ENCODE results near the gene SFTPA1. TPM values are rescaled to one million over a fixed set of nuclear protein-coding genes. Genes with fewer than 3 reads are reported as not detected.
"Not testable (repeated sequence)": the region's sequence is repeated elsewhere in the genome, so short reads cannot be mapped to it uniquely, and the experiment has no call there.

SFTPA1 gene
- not detected for total RNA-seq
- polyA plus RNA-seq = not detected
- not detected for total RNA-seq

GRCh38 chr10:79610601-79611191 is at the start of gene SFTPA1:
TSS of gene SFTPA1 (plus strand) at chr10:79610939. CDS start at chr10:79611826, 887 bp downstream.
- Histone ChIP-seq H3K9me3 (ENCODE audit: control insufficient read depth in 2 of 3, low read length in 3 of 3) (no peaks in the 10 kb centered on the region), H3K27ac (ENCODE audit: low read depth, low read length) (no peak within 1 kb of the TSS), H3K27me3 (ENCODE audit: control insufficient read depth in 2 of 2, insufficient read depth in 2 of 2, low read length in 2 of 2) (no peaks in the 10 kb centered on the region), H3K4me3 (ENCODE audit: low read length) (no peak within 1 kb of the TSS), H3K36me3 (ENCODE audit: control insufficient read depth in 2 of 3, insufficient read depth in 3 of 3, low read length in 3 of 3) (no peaks in the 10 kb centered on the region), H3K4me1 (ENCODE audit: control insufficient read depth in 2 of 2, insufficient read depth in 2 of 2, low read length in 2 of 2) (no peaks in the 10 kb centered on the region)
- Mint-ChIP-seq H3K9me3 (no peaks in the 10 kb centered on the region), H3K27ac (no peak within 1 kb of the TSS), H3K36me3 (no peaks in the 10 kb centered on the region), H3K4me1 (no peaks in the 10 kb centered on the region), H3K4me3 (no peak within 1 kb of the TSS), H3K27me3 (peaks cover 4 to 12% (median 7%) of the 10 kb centered on the region in 5 donors)
- POLR2A ChIA-PET = no interaction called here
- DNase-seq (no peak), ATAC-seq (no peak)
- CTCF ChIA-PET = no interaction called here
- intact Hi-C loops (cut with micrococcal nuclease) = no loop called here

GRCh38 chr10:79561257-79561656 is 49.5 kb upstream of the SFTPA1 start:
- no peaks in the 10 kb centered on the region for H3K4me1 ChIP-seq (ENCODE audit: control insufficient read depth in 2 of 2, insufficient read depth in 2 of 2, low read length in 2 of 2)
- Mint-ChIP-seq H3K9me3 (no peaks in the 10 kb centered on the region), H3K27ac (no peak overlapping the region), H3K4me1 (peaks cover 0 to 9% (median 7%) of the 10 kb centered on the region in 7 donors), H3K36me3 (peaks cover 0 to 4% (median 0%) of the 10 kb centered on the region in 5 donors), H3K27me3 (peaks cover 5 to 19% (median 17%) of the 10 kb centered on the region in 5 donors), H3K4me3 (no peak overlapping the region)
- ChIA-PET POLR2A (no interaction called here), CTCF (no interaction called here)
- H3K9me3 ChIP-seq (ENCODE audit: control insufficient read depth in 2 of 3, low read length in 3 of 3) = no peaks in the 10 kb centered on the region
- H3K36me3 ChIP-seq (ENCODE audit: control insufficient read depth in 2 of 3, insufficient read depth in 3 of 3, low read length in 3 of 3) = no peaks in the 10 kb centered on the region
- DNase-seq = no peak
- ATAC-seq = no peak
- no peak overlapping the region for H3K27ac ChIP-seq (ENCODE audit: low read depth, low read length)
- H3K4me3 ChIP-seq (ENCODE audit: low read length) = no peak overlapping the region
- no peaks in the 10 kb centered on the region for H3K27me3 ChIP-seq (ENCODE audit: control insufficient read depth in 2 of 2, insufficient read depth in 2 of 2, low read length in 2 of 2)
- intact Hi-C loops (cut with micrococcal nuclease) = no loop called here

- Mint-ChIP-seq H3K9me3 (peaks cover 0 to 1% (median 0%) of the 10 kb centered on the region in 11 donors), H3K27me3 (peaks cover 11 to 24% (median 23%) of the 10 kb centered on the region in 5 donors), H3K4me3 (peak overlapping the region in 7 of 10 donors; percentile 1 to 53 (median 33)), H3K36me3 (peaks cover 0 to 4% (median 0%) of the 10 kb centered on the region in 5 donors), H3K4me1 (peaks cover 0 to 9% (median 7%) of the 10 kb centered on the region in 7 donors), H3K27ac (no peak overlapping the region)
- DNase-seq (peak; percentile 26 to 67 (median 48)), ATAC-seq (peak; percentile 75)
- intact Hi-C loops (cut with micrococcal nuclease) = loop anchor here (1.0 kb wide), 3 partner anchors 46 to 485 kb away; no protein-coding TSS in a partner anchor
- POLR2A ChIA-PET = no interaction called here
- no peak overlapping the region for H3K4me3 ChIP-seq (ENCODE audit: low read length)
- no peaks in the 10 kb centered on the region for H3K4me1 ChIP-seq (ENCODE audit: control insufficient read depth in 2 of 2, insufficient read depth in 2 of 2, low read length in 2 of 2)
- no peaks in the 10 kb centered on the region for H3K36me3 ChIP-seq (ENCODE audit: control insufficient read depth in 2 of 3, insufficient read depth in 3 of 3, low read length in 3 of 3)
- H3K9me3 ChIP-seq (ENCODE audit: control insufficient read depth in 2 of 3, low read length in 3 of 3) = no peaks in the 10 kb centered on the region
- CTCF ChIA-PET = no interaction called here
- H3K27me3 ChIP-seq (ENCODE audit: control insufficient read depth in 2 of 2, insufficient read depth in 2 of 2, low read length in 2 of 2) = no peaks in the 10 kb centered on the region
- H3K27ac ChIP-seq (ENCODE audit: low read depth, low read length) = no peak overlapping the region
These were observed 48.5 kb upstream of the SFTPA1 start for GRCh38 chr10:79562135-79562756.

- H3K27me3 Mint-ChIP-seq = peaks cover 22 to 34% (median 31%) of the 10 kb centered on the region in 5 donors
- ChIA-PET POLR2A (no interaction called here), CTCF (no interaction called here)
- H3K4me1 Mint-ChIP-seq = peaks cover 0 to 9% (median 7%) of the 10 kb centered on the region in 7 donors
- no peak overlapping the region for H3K4me3 Mint-ChIP-seq
- H3K27ac ChIP-seq (ENCODE audit: low read depth, low read length) = no peak overlapping the region
- H3K4me1 ChIP-seq (ENCODE audit: control insufficient read depth in 2 of 2, insufficient read depth in 2 of 2, low read length in 2 of 2) = no peaks in the 10 kb centered on the region
- peaks cover 0 to 4% (median 0%) of the 10 kb centered on the region in 5 donors for H3K36me3 Mint-ChIP-seq
- no peak overlapping the region for H3K27ac Mint-ChIP-seq
- ATAC-seq = no peak
- H3K9me3 ChIP-seq (ENCODE audit: control insufficient read depth in 2 of 3, low read length in 3 of 3) = no peaks in the 10 kb centered on the region
- no peak overlapping the region for H3K4me3 ChIP-seq (ENCODE audit: low read length)
- intact Hi-C loops (cut with micrococcal nuclease) = no loop called here
- DNase-seq = no peak
- no peaks in the 10 kb centered on the region for H3K36me3 ChIP-seq (ENCODE audit: control insufficient read depth in 2 of 3, insufficient read depth in 3 of 3, low read length in 3 of 3)
- no peaks in the 10 kb centered on the region for H3K27me3 ChIP-seq (ENCODE audit: control insufficient read depth in 2 of 2, insufficient read depth in 2 of 2, low read length in 2 of 2)
- H3K9me3 Mint-ChIP-seq = peaks cover 0 to 1% (median 0%) of the 10 kb centered on the region in 11 donors
These were observed 47.3 kb upstream of the SFTPA1 start for GRCh38 chr10:79563426-79563825.

GRCh38 chr10:79570624-79571023 is 40.1 kb upstream of the SFTPA1 start:
- intact Hi-C loops (cut with micrococcal nuclease); H3K4me3 Mint-ChIP-seq; H3K9me3 ChIP-seq (ENCODE audit: control insufficient read depth in 2 of 3, low read length in 3 of 3); H3K4me3 ChIP-seq (ENCODE audit: low read length); H3K27ac Mint-ChIP-seq; H3K4me1 ChIP-seq (ENCODE audit: control insufficient read depth in 2 of 2, insufficient read depth in 2 of 2, low read length in 2 of 2); H3K36me3 ChIP-seq (ENCODE audit: control insufficient read depth in 2 of 3, insufficient read depth in 3 of 3, low read length in 3 of 3); DNase-seq; ATAC-seq; CTCF ChIA-PET; H3K27me3 ChIP-seq (ENCODE audit: control insufficient read depth in 2 of 2, insufficient read depth in 2 of 2, low read length in 2 of 2); H3K27ac ChIP-seq (ENCODE audit: low read depth, low read length); H3K4me1 Mint-ChIP-seq; POLR2A ChIA-PET; H3K36me3 Mint-ChIP-seq: not testable (repeated sequence)
- Mint-ChIP-seq H3K27me3 (peaks cover 49 to 73% (median 65%) of the 10 kb centered on the region in 5 donors), H3K9me3 (peaks cover 0 to 38% (median 12%) of the 10 kb centered on the region in 11 donors)

- no peak overlapping the region for H3K4me3 Mint-ChIP-seq
- CTCF ChIA-PET = no interaction called here
- Histone ChIP-seq H3K36me3 (ENCODE audit: control insufficient read depth in 2 of 3, insufficient read depth in 3 of 3, low read length in 3 of 3) (no peaks in the 10 kb centered on the region), H3K27me3 (ENCODE audit: control insufficient read depth in 2 of 2, insufficient read depth in 2 of 2, low read length in 2 of 2) (no peaks in the 10 kb centered on the region), H3K4me1 (ENCODE audit: control insufficient read depth in 2 of 2, insufficient read depth in 2 of 2, low read length in 2 of 2) (no peaks in the 10 kb centered on the region), H3K27ac (ENCODE audit: low read depth, low read length) (no peak overlapping the region), H3K4me3 (ENCODE audit: low read length) (no peak overlapping the region), H3K9me3 (ENCODE audit: control insufficient read depth in 2 of 3, low read length in 3 of 3) (no peaks in the 10 kb centered on the region)
- peaks cover 0 to 8% (median 4%) of the 10 kb centered on the region in 11 donors for H3K9me3 Mint-ChIP-seq
- DNase-seq (no peak), ATAC-seq (no peak)
- peaks cover 3 to 44% (median 7%) of the 10 kb centered on the region in 5 donors for H3K27me3 Mint-ChIP-seq
- POLR2A ChIA-PET = no interaction called here
- H3K4me1 Mint-ChIP-seq = peaks cover 0 to 9% (median 0%) of the 10 kb centered on the region in 7 donors
- H3K27ac Mint-ChIP-seq = no peak overlapping the region
- intact Hi-C loops (cut with micrococcal nuclease) = no loop called here
- H3K36me3 Mint-ChIP-seq = peaks cover 0 to 2% (median 0%) of the 10 kb centered on the region in 5 donors
These were observed 31.4 kb upstream of the SFTPA1 start for GRCh38 chr10:79579361-79579760.

- intact Hi-C loops (cut with micrococcal nuclease) = no loop called here
- Mint-ChIP-seq H3K27ac (no peak overlapping the region), H3K36me3 (peaks cover 0 to 2% (median 0%) of the 10 kb centered on the region in 5 donors), H3K4me1 (peaks cover 0 to 9% (median 0%) of the 10 kb centered on the region in 7 donors), H3K9me3 (peaks cover 0 to 6% (median 0%) of the 10 kb centered on the region in 11 donors), H3K27me3 (peaks cover 0 to 34% (median 5%) of the 10 kb centered on the region in 5 donors), H3K4me3 (no peak overlapping the region)
- H3K27ac ChIP-seq (ENCODE audit: low read depth, low read length) = no peak overlapping the region
- H3K4me1 ChIP-seq (ENCODE audit: control insufficient read depth in 2 of 2, insufficient read depth in 2 of 2, low read length in 2 of 2) = no peaks in the 10 kb centered on the region
- no peak for ATAC-seq
- H3K4me3 ChIP-seq (ENCODE audit: low read length) = no peak overlapping the region
- POLR2A ChIA-PET = no interaction called here
- no peaks in the 10 kb centered on the region for H3K9me3 ChIP-seq (ENCODE audit: control insufficient read depth in 2 of 3, low read length in 3 of 3)
- CTCF ChIA-PET = no interaction called here
- H3K27me3 ChIP-seq (ENCODE audit: control insufficient read depth in 2 of 2, insufficient read depth in 2 of 2, low read length in 2 of 2) = no peaks in the 10 kb centered on the region
- no peaks in the 10 kb centered on the region for H3K36me3 ChIP-seq (ENCODE audit: control insufficient read depth in 2 of 3, insufficient read depth in 3 of 3, low read length in 3 of 3)
- no peak for DNase-seq
These were observed 29.7 kb upstream of the SFTPA1 start for GRCh38 chr10:79581044-79581443.

All from naive thymus-derived CD4-positive, alpha-beta T cell (primary cell).